T-helper 22 cell (primary cell): ENCODE measurements around the gene EBNA1BP2.
"Not testable (repeated sequence)": the region's sequence is repeated elsewhere in the genome, so short reads cannot be mapped to it uniquely, and the experiment has no call there.

Experiments used
- DNase-seq: peaks from one replicate; pipeline ENCODE4 v3.0.0-alpha.2; 2020; ENCODE audit warnings: low read depth

EBNA1BP2 gene

GRCh38 chr1:43119928-43120586 lies 52.0 kb downstream of the EBNA1BP2 start:
- not testable (repeated sequence) for DNase-seq
